ENCODE results near the gene GP1BB. TPM values are rescaled to one million over a fixed set of nuclear protein-coding genes. Genes with fewer than 3 reads are reported as not detected.

GP1BB gene
- total RNA-seq, 2 donors from 2014 or later: 0.40 TPM; not detected in 1

DNA sequence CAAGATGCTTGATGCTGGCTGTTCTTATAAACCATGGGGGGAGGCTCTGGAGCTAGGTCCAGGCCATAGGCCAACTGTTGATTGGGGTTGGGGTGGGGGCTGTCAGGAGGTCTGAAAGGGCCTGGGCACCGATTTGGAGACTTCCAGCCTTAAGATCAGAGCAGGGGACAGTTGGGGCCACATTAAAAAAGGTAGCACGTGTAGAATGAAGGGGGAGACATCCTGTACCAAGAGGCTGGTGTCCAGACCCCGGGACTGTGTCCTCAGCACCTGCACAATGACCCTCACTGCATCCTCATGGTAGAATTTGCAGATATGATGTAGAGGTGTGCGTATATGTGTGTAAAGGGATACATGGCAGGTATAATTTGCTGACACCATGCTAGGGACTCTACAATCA is 24.8 kb downstream of the GP1BB start:
- intact Hi-C loops (cut with DNase I, micrococcal nuclease): no loop called here
- ATAC-seq (no peak), DNase-seq (no peak)

DNA sequence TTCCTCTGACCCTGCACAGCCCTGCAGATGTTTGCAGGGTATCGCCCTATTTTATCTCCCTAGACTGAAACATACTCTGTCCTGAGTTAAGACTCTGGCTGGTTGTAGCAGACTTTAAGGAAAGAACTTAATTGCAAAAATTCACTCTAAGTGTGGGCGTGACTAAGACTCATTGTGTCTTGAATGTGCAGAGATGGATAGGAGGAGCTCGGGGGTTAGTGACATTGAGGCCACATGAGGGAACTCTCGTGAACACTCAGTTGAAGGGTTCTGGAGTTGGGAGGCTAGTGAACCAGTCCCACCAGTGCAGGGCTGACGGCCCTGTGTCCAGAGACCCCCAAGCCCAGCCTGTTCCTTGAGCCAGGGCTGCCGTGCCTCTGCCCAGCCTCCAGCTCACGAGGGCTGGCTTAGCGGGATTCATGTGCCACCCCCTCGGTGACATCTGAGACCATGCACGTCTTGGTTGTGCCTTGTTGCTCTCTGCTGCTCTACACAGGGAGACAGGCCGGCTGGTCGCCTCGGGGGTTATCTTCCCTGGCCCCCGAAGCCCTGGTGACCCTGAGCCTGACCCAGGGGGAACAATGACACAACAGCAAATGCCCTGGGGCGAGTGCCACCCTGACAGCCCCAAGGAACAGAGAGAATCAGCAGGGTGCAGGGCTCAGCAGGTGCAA is 25.8 kb downstream of the GP1BB start:
- intact Hi-C loops (cut with DNase I, micrococcal nuclease): no loop called here
- DNase-seq (no peak), ATAC-seq (no peak)

DNA sequence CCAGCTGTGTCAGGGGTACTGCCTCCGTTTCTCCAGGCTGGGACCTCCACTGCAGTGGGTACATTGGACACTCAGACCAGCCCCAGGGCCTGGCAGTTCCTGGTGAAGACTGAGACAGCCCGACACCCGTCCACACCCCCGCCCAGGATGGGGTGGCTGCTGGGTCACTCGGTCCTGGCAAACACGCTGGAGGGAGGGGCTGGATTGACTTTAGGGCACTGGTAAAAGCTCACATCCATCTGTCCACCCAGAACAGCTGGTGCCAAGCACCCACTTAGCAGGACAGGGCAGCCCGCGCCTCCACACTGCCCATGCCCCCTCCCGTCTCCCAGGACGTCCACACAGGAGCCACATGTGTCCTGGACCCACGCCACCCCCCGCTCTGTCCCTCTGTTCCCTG is 26.5 kb downstream of the GP1BB start:
- intact Hi-C loops (cut with DNase I, micrococcal nuclease): no loop called here
- DNase-seq (no peak), ATAC-seq (no peak)

- intact Hi-C loops (cut with DNase I, micrococcal nuclease): no loop called here
- DNase-seq (no peak), ATAC-seq (no peak)
Observed at GRCh38 chr22:19750507-19751490, 27.5 kb downstream of the GP1BB start.

GRCh38 chr22:19751497-19752245 is 28.3 kb downstream of the GP1BB start:
- intact Hi-C loops (cut with DNase I, micrococcal nuclease): no loop called here
- DNase-seq: no peak
- no peak for ATAC-seq

DNA sequence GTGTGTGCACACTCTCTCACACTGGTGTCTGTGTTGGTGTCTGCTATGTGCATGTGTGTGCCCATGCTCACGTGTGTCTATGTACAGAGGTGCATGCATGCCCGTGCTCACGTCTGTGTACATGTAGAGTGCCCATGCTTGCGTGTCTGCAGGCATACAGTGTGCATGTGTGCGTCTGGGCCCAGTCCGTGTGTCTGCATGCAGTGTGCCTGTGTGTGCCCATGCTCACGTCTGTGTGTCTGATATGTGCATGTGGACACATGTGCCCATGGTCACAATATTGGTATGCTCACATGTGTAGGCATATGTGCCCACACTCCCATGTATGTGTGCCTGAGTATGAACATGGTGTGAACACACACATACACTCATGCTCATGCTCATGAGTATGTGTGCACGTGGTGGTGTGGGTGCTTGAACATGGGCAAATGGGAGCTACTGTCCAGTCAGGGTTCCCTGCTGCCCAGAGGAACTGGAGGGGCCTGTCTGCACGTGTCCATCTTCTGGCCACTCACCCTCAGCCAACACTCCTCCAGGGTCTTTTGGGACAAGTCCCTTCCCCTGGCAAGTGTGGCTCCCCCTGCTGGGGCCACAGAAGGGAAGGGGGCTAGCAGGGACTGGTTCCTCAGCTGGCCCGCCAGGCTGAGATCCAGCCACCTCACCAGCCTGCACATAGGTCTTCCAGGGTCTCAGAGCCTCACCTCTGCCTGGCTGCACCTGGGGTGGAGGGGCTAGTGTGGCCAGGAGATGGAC is 29.9 kb downstream of the GP1BB start:
- ATAC-seq: no peak
- intact Hi-C loops (cut with DNase I, micrococcal nuclease): no loop called here
- no peak for DNase-seq

GRCh38 chr22:19753996-19754700 is 30.8 kb downstream of the GP1BB start:
- DNase-seq (no peak), ATAC-seq (no peak)
- intact Hi-C loops (cut with DNase I, micrococcal nuclease): no loop called here

- intact Hi-C loops (cut with DNase I, micrococcal nuclease): no loop called here
- ATAC-seq: no peak
Observed at GRCh38 chr22:19754701-19755144, 31.4 kb downstream of the GP1BB start.

GRCh38 chr22:19755145-19755710 is 31.9 kb downstream of the GP1BB start:
- DNase-seq (no peak), ATAC-seq (no peak)
- intact Hi-C loops (cut with DNase I, micrococcal nuclease): no loop called here

More at GRCh38 chr22:19754701-19755144, 31.4 kb downstream of the GP1BB start:
- no peak for DNase-seq

- DNase-seq (no peak), ATAC-seq (no peak)
- intact Hi-C loops (cut with DNase I, micrococcal nuclease): no loop called here
Observed at GRCh38 chr22:19755722-19756287, 32.5 kb downstream of the GP1BB start.

- ATAC-seq (peak; percentile 85), DNase-seq (peak in 1 of 2 donors; percentile 74)
- intact Hi-C loops (cut with DNase I, micrococcal nuclease): no loop called here
Observed at GRCh38 chr22:19756288-19757128, 33.2 kb downstream of the GP1BB start.

GRCh38 chr22:19757140-19757984 is 34.0 kb downstream of the GP1BB start:
- DNase-seq (peak in 1 of 2 donors; percentile 18), ATAC-seq (peak; percentile 32)
- intact Hi-C loops (cut with DNase I, micrococcal nuclease): no loop called here

GRCh38 chr22:19757985-19758895 is 34.9 kb downstream of the GP1BB start:
- no peak for DNase-seq
- ATAC-seq: no peak
- intact Hi-C loops (cut with DNase I, micrococcal nuclease): no loop called here

- DNase-seq (no peak), ATAC-seq (no peak)
- intact Hi-C loops (cut with DNase I, micrococcal nuclease): no loop called here
Observed at GRCh38 chr22:19758896-19759426, 35.6 kb downstream of the GP1BB start.
